Stimulated activated CD4-positive, alpha-beta T cell treated with anti-CD3 and anti-CD28 coated beads, TNF-alpha, amount 100 ng/mL, for 4 hours (primary cell): ENCODE data around the gene EHMT1.
"Not testable (repeated sequence)": the region's sequence is repeated elsewhere in the genome, so short reads cannot be mapped to it uniquely, and the experiment has no call there.

Experiments
- DNase-seq, 3 experiments: peaks; one replicate each; pipeline ENCODE4 v3.0.0-alpha.2; 2020; ENCODE audit warnings: low read depth in 3 of 3

The EHMT1 gene

DNA sequence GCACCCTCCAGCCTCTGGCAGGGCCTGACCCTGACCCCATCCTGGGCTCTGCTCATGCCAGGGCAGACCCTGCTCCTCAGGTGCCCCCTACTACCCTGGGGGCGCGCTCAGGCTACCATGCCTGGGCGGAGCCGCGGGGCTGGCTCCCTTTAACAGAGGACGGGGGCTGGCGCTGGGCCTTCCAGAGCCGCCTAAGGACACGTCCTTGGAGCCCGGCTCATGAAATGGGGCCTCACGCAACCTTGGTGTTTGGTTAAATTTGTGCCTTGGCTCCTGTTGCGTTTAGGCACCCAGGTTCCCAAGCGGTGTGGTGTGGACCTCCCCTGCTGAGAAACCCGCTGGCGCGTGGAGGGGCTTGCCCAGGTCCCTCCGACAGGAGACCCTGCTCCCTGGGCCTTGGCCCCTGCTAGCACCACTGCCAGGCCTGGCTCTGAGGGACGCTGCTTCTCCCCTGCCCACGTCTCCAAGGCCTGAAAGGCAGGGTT lies 3.4 kb upstream of the EHMT1 start:
- DNase-seq, result no peak

- DNase-seq, result no peak
Measured at GRCh38 chr9:137619240-137620047, 639 bp downstream of the EHMT1 start.

DNA sequence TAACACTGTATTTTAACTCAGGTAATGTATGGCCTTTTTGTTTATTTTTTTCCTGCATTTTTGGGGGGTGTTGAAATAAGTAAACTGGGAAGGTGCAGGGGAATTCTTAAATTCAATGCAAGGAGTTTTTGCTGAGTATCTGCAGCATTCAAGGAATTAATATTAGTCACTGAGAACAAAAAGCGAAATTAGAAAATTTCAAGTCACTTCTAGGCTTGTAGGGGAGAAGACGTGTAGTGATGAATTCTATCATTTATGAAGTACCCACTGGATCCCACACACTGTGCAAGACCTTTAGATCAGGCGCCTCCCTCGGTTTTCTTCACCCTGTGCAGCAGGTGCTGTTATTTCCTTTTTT lies 1.2 kb downstream of the EHMT1 start:
- no peak for DNase-seq

- DNase-seq, result no peak
Measured at GRCh38 chr9:137620581-137620980, 1.8 kb downstream of the EHMT1 start.

GRCh38 chr9:137621131-137621757 lies 2.4 kb downstream of the EHMT1 start:
- no peak for DNase-seq

DNA sequence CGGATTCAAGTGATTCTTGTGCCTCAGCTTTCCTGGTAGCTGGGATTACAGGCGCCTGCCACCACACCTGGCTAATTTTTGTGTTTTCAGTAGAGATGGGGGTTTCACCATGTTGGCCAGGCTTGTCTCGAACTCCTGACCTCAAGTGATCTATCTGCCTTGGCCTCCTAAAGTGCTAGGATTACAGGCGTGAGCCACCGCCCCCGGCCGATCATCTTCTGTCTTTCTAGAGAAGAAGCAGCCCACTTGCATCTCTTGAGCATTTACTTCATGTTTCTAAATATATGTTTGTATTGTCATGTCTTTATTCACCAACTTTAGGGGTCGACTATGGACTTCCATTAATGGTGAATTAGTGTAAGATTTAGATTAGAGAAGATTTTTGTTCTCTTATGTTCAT lies 3.4 kb downstream of the EHMT1 start:
- not testable (repeated sequence) for DNase-seq

GRCh38 chr9:137626464-137626863 lies 7.7 kb downstream of the EHMT1 start:
- no peak for DNase-seq

DNA sequence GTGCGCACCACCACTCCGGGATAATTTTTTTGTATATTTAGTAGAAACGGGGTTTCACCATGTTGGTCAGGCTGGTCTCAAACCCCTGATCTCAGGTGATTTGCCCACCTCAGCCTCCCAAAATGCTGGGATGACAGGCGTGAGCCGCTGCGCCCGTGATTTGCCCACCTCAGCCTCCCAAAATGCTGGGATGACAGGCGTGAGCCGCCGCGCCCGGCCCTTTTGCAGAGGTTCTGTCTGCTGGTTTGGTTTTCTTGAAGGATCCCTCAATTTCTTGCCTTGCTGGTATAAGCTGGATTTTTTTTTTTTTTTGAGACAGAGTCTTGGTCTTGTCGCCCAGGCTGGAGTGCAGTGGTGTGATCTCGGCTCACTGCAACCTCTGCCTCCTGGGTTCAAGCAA lies 8.6 kb downstream of the EHMT1 start:
- not testable (repeated sequence) for DNase-seq

- DNase-seq, result no peak
Measured at GRCh38 chr9:137630126-137630525, 11.3 kb downstream of the EHMT1 start.

- DNase-seq, result no peak
Measured at GRCh38 chr9:137630679-137631078, 11.9 kb downstream of the EHMT1 start.

GRCh38 chr9:137631345-137632229 lies 12.8 kb downstream of the EHMT1 start:
- no peak for DNase-seq

DNA sequence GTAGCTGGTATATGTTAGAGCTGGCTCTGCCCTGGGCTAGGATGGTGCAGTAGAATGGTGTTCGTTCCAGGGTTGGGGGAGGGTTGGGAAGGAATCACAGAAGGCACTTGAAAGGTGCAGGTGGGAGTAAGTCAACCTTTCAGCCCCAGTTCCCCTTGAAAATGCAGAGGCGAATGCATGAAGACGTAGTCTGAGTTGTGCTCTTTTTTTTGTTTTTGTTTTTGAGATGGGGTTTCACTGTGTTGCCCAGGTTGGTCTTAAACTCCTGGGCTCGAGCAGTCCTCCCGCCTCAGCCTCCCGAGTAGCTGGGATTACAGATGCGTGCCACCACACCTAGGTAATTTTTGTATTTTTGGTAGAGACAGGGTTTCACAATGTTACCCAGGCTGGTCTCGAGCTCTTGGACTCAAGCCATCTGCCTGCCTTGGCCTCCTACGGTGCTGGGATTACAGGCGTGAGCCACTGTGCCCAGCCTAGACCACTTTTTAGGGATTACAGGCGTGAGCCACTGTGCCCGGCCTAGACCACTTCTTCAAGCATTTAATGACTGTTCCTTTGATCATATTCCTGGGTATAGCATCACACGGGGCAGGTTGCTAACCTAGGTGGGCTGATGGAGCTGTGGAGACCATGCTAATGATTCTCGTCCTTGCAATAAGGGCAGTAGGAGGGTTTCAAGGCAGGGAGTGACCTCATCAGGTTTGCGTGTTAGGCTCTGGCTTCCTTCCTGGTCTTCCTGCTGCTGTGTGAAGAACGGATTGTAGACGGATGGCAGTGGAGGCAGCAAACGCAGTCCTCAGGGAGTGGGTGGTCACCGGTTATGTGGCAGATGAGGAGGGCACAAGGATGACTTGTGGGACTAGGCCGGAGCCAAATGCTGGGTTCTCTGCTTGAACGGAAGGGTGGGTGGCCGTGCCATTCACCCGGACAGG lies 13.7 kb downstream of the EHMT1 start:
- DNase-seq, result no peak

GRCh38 chr9:137634016-137634415 lies 15.2 kb downstream of the EHMT1 start:
- DNase-seq, result no peak

GRCh38 chr9:137638680-137639079 lies 19.9 kb downstream of the EHMT1 start:
- DNase-seq, result no peak

- no peak for DNase-seq
Measured at GRCh38 chr9:137639303-137640051, 20.7 kb downstream of the EHMT1 start.

DNA sequence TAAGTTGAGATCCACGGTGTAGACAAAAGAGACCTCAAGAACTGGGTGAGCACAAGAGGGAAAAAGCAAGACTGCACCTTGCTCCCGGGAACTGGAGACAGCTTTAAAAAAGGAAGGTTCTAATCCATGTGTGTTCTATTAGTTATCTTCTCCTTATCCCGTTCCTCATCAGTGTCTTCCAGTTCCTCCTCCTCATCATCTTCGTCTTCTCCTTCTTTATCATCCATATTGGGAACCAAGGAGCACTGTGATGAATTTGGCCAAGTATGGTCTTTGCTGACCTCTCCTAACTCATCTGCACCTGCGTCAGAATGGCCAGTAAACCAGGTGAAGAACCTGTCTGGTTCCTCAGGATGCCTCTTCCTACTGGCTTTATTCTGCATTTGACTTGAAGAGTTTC lies 22.1 kb downstream of the EHMT1 start:
- DNase-seq, result no peak

- DNase-seq, result no peak
Measured at GRCh38 chr9:137642118-137642601, 23.4 kb downstream of the EHMT1 start.

DNA sequence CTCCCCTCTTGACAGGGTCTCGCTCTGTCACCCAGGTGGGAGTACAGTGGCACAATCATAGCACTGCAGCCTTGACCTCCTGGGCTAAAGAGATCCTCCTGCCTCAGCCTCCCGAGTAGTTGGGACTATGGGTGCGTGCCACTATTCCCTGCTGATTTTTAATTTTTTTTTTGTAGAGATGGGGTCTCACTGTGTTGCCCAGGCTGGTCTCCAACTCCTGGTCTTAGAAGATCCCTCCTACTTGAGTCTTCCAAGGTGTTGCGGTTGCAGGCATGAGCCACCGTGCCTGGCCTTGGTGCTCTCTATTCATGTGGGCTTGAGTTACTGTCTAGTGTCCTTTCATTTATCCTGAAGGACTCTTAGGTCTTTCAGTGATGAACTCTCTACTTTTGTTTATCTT lies 24.1 kb downstream of the EHMT1 start:
- DNase-seq, result no peak

DNA sequence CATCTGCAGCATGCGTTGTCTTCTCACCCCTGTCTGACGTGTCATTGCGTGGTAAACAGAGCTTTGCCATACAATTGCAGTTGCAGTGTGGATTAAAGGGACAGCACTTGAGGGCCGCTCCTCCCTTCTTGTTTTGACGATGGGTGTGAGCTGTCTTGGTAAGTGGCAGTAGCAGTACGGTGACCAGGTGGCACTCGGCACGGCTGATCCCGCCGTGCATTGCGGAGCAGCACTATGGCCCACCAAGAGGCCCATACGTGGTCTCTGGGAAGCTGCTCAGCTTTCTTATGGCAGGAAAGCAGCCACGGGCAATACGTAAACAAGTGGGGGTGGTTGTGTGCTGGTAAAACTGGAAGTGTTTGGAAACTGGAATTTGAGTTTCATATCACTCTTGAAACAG lies 25.1 kb downstream of the EHMT1 start:
- DNase-seq, result no peak

- no peak for DNase-seq
Measured at GRCh38 chr9:137645211-137645610, 26.4 kb downstream of the EHMT1 start.
